Right ventricle myocardium superior (tissue), 1 donor: ENCODE data around the gene CASKIN2. TPM values are rescaled to one million over a fixed set of nuclear protein-coding genes. Genes with fewer than 3 reads are reported as not detected.

ENCODE experiments used
- ATAC-seq: fragments of 200-7000 bp; cut with Tn5 transposase; one replicate; pipeline ENCODE4 v1.9.1; 2020; ENCODE audit warnings: mild to moderate bottlenecking; ENCODE audit not compliant: poor library complexity
- DNase-seq: peaks from one replicate; pipeline ENCODE4 v3.0.0-alpha.2; 2020
- intact Hi-C: fragments of 100-400 bp; cut with DNase I; formaldehyde crosslinking; loops from one replicate; pipeline ENCODE4 v1.11.2; 2022
- total RNA-seq: library from RNA; stranded (reverse); fragmentation: NEBNext Ultra II Directional; extraction: Animal tissue kit (Norgen Biotek cat#: 25700); gene quantifications from one replicate; pipeline ENCODE4 v1.2.1, GENCODE V29; 2021
- donor health status: DM: no; HTN: yes; CAD: no; lungs with severe emphysema.

CASKIN2 gene
- total RNA-seq, 1 donor from 2014 or later = 33.3 TPM

DNA sequence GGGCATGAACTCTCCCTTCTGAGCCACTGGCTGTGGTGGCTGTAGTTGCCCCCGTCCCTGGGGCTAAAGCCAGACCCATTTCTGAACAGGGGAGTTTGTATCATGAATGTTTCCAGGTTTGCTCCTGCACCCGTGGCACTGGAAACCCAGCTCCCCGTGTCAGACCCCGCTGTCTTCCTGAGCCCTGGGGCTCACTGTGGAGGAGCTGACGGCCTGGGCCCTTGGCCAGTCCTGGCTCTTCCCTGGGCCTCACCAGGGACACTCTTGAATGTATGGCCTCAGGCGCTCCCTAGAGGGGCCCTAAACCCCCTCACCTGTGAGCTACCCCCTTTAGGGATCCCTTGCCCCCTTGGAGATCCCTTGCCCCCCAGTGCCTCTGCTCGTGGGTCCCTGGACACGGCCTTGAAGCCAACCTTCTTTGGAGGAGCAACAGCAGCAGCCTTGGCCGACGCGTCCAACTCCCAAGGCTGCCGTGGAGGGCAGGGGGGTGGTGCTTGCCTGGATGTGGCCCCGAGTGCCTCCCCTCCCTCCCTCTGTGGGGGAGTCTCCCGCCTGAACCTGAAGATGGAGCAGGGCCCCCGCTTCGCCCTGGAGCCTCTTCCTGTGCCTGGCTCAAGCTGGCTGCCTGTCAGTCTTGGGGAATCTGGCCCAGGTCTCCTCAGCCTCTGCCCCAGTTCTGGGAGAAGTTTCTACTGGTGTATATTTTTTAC lies 15.9 kb downstream of the CASKIN2 start:
- intact Hi-C loops = no loop called here
- ATAC-seq = no peak
- no peak for DNase-seq

DNA sequence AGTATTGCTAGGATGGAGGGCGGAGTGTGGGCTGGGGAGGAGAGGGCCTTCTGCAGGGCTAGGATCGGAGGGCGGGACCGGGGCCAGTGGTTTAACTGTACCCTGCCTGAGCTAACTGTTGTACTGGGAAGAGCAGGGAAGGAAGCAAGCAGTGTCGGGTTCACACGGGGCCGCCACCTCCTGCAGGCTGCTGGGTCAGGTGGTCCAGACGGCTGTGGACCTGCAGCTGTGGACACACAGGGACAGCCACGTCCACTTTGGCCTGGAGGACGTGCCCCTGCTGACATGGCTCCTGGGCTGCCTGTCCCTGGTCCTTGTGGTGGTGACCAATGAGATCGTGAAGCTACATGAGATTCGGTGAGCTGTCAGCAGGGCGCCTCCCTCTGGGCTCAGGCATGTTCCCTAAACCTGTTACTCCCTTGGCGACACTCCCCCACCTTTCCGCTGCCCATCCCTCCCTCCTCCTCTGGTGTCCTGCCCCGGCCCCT lies 16.6 kb downstream of the CASKIN2 start:
- intact Hi-C loops = no loop called here
- DNase-seq (no peak), ATAC-seq (no peak)

DNA sequence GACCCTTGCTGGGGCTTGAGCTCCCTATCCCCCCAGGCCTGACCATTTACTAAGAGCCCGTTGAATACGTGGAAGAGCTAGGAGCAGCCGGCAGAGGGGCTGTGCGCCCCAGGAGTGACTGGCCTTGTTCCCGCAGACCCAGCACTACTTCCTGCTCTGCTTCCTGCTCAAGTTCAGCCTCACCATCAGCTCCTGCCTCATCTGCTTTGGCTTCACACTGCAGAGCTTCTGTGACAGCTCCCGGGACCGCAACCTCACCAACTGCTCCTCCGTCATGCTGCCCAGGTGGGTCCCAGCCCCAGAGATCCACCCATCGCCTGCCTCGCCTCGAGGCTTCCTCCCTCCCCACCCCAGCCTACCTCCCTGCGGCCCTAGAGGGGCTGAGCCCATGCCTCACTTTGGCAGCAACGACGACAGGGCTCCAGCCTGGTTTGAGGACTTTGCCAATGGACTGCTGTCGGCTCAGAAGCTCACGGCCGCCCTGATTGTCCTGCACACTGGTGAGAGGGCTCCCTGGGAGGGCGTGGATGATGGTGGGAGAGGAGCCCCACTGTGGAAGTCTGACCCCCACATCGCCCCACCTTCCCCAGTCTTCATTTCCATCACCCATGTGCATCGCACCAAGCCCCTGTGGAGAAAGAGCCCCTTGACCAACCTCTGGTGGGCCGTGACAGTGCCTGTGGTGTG lies 17.2 kb downstream of the CASKIN2 start:
- intact Hi-C loops = no loop called here
- ATAC-seq (no peak), DNase-seq (no peak)

DNA sequence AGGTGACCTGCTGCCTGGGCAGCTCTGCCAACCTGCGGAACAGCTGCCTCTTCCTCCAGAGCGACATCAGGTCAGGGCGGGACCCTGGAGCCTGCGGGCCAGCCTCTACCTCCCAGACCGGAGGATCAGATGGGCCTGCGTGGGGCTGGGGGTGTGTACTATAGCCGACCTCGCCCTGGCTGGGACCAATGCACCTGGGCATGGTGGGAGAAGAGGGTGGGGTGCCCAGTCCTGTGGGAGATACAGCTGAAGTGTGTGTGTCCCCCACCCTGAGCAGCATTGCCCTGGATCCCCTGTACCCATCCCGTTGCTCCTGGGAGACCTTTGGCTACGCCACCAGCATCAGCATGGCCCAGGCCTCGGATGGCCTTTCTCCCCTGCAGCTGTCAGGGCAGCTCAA lies 19.3 kb downstream of the CASKIN2 start:
- no peak for ATAC-seq
- intact Hi-C loops = no loop called here
- DNase-seq = no peak

DNA sequence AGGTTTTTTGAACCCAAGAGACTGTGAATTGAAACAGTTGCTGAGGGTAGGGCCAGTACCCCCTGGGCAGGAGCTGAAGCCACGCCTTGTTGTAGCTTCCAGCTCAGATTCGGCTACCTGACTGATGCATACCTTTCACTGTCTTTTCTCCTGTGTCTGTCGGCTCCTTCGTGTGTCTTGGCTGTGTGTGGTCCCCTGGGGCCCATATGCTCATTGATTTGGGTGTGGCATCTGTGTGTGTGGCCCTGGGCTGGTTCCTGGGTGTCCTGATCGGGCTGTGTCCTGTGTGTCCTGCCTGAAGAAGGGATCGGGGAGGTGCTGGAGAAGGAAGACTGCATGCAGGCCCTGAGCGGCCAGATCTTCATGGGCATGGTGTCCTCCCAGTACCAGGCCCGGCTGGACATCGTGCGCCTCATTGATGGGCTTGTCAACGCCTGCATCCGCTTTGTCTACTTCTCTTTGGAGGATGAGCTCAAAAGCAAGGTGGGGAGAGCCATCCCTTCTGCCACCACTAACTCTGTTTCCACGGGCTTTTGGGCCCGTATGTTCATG lies 20.9 kb downstream of the CASKIN2 start:
- intact Hi-C loops = no loop called here
- ATAC-seq (no peak), DNase-seq (no peak)

DNA sequence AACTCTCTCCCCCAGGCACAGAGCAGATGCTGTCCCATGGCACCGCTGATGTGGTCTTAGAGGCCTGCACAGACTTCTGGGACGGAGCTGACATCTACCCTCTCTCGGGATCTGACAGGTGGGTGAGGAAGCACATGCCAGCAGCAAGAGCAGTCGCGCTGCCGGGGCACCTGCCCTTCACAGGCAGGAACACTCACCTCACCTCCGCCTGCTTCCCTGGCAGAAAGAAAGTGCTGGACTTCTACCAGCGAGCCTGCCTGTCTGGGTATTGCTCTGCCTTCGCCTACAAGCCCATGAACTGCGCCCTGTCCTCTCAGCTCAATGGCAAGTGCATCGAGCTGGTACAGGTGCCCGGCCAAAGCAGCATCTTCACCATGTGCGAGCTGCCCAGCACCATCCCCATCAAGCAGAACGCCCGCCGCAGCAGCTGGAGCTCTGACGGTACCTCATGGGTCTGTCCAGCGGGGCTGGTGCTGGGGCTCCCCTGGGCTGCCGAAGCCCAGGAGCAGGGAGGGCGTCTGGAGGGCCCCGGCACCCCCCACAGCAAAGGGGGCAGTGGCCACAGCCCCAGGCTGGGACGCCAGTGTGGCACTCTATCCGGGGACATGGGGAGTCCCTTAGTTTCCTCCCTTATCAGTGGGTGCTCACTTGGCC lies 21.7 kb downstream of the CASKIN2 start:
- no peak for ATAC-seq
- intact Hi-C loops = no loop called here
- DNase-seq = no peak

DNA sequence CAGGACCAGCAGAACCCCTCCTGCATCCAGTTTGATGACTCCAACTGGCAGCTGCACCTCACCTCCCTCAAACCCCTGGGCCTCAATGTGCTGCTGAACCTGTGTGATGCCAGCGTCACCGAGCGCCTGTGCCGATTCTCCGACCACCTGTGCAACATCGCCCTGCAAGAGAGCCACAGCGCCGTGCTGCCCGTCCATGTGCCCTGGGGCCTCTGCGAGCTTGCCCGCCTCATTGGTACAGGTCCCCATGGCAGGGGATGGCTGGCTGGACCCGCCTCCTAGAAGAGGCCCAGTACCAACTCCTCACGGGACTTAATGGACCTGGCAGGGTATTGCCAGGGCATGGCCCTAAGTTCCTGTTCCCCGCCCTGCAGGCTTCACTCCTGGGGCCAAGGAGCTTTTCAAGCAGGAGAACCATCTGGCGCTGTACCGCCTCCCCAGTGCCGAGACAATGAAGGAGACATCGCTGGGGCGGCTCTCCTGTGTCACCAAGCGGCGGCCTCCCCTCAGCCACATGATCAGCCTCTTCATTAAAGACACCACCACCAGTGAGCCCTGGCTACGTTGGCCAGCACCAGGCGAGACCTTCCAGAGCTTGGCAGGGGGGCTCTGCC lies 22.7 kb downstream of the CASKIN2 start:
- intact Hi-C loops = no loop called here
- ATAC-seq (no peak), DNase-seq (no peak)

DNA sequence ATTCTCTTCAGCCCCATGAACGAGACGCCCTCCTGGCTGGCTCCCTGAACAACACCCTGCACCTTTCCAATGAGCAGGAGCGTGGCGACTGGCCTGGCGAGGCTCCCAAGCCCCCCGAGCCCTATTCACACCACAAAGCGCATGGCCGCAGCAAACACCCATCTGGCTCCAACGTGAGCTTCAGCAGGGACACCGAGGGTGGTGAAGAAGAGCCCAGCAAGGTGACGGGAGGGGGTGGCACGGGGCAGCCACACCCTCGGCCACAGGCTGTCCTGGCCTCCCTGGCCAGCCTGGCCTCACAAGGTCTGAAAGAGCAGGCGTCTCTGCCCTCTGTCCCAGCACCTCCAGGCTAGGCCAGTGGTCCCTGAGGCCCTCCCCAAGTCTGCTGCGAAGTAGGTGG lies 23.7 kb downstream of the CASKIN2 start:
- no peak for DNase-seq
- intact Hi-C loops = no loop called here
- ATAC-seq = no peak

DNA sequence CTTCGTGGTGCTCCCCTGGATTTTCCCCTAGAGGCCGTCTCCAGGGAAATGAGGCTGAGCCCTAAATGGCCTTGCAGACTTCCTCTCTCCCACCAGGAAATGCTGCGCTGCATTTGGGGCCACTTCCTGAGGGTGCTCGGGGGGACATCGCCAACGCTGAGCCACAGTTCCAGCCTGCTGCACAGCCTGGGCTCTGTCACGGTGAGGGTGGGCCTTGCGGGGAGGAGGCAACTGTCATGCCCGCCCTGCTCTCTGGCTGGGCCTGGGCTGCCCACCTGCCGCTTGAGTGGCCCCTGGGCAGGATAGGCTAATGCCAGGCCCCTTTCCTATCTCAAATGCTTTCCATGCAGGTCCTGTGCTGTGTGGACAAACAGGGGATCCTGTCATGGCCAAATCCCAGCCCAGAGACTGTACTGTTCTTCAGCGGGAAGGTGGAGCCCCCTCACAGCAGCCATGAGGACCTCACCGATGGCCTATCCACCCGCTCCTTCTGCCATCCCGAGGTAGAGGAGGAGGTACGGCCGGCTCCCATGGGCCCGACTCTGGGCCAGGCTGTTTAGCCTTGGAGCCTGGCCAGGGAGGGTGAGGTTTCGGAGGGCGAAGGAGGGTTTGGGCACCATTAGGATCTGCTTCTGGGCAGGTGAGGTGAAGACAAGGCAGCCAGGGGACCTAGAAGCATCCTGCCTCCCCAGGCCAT lies 24.2 kb downstream of the CASKIN2 start:
- DNase-seq (no peak), ATAC-seq (no peak)
- intact Hi-C loops = no loop called here

DNA sequence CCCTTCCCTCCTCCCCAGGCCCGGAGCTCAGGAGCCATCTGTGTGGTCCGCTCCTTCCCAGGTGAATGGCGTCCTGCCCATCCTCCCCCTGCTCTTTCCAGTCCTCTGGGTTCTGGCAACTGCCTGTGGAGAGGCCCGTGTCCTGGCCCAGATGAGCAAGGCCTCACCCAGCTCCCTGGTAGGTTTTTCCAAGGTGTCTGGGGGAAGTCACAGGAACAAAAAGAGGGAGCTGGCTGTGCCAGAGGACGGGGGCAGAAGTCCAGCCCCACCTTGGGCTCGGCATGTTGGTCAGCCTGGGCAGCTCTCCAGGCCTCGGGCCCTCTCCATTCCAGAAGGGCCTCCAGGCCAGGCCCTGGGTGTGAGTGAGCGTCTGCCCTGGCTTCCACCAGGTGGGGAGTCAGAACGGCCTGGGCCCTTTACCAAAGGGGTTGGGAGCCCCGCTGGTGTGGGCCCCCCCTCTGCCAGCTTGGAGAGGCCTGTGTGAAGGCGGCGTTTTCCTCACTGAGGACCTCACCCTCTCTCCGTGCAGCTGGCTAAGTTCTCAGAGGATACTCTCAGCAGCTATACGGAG lies 25.1 kb downstream of the CASKIN2 start:
- intact Hi-C loops = no loop called here
- ATAC-seq (no peak), DNase-seq (no peak)

DNA sequence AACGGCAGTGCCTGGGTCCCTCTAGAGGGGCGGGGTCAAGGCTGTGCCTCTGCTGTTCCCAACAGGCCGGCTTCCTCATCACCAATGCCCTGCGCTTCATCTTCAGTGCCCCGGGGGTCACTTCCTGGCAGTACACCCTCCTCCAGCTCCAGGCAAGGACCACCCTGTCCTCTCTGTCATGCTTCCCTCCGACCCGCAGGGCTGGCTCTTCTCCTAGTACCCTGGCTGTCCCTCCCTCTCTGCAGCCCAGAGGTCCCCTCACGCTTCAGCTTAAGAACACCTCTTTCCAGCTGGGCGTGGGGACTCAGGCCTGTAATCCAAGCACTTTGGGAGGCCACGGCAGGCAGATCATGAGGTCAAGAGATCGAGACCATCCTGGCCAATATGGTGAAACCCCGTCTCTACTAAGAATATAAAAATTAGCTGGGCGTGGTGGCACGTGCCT lies 25.8 kb downstream of the CASKIN2 start:
- no peak for DNase-seq
- ATAC-seq = no peak
- intact Hi-C loops = no loop called here

DNA sequence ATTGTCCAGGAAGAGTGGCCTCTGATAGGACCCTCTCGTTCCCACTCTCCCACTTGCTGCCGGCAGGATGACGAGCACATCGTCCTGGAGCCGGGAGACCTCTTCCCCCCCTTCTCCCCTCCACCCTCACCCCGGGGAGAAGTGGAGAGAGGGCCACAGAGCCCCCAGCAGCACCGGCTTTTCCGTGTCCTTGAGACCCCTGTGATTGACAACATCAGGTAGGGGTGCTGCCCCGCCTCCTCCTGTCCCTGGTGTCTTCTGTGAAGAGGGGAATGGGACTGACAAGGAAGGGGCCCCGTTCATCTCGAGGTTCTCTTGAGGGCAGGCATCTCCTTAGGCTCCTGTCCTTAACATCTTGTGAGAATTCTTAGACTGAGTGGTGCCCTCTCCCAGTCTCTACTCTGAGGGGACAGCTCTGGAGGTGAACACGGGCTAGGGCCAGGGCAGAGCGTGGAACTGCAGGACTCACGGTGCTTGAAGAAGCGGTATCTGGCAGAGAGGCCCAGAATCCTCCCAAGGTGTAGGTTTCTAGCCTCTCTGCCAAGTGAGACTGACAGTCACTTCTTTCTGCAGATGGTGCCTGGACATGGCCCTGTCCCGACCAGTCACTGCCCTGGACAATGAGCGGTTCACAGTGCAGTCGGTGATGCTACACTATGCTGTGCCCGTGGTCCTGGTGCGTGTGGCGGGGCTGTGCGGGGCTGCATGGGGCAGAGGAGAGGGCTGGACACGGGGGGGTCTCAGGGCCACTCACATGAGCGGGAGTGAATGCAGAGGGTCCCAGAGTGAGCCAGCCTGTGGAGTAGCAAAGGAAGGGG lies 26.4 kb downstream of the CASKIN2 start:
- ATAC-seq (no peak), DNase-seq (no peak)
- intact Hi-C loops = no loop called here

DNA sequence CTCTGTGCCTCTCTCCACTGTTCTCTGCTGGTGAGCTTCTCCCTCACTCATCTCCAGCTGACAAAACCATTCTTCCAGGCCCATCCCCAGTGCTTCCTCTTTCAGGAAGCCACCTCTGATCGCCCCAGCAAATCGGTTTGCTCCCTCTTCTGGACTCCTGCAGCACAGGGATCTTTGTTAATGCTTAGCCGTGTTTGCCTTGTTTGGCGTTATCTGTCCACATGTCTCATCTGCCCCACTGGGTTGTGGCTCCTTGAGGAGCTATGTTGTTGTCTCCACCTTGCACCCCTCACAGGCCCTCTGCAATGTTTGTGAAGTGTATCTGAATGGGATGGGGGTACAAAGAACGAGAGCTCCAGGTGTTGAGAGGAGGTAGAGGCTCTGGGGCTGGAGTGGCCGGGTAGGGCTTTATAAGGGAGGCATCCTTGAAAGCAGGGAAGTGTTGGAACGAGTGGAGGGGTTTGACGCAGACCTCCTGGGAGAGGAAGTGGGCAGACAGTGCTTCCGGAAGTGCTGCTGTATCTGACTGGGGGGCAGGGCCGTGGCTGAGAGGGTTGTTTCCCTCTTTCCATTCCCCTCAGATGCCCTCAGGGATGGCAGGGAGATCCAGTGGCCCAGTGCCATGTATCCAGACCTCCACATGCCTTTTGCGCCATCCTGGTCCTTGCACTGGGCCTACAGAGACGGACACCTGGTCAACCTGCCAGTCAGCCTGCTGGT lies 27.8 kb downstream of the CASKIN2 start:
- DNase-seq (peak; percentile 70), ATAC-seq (peak; percentile 54)
- intact Hi-C loops = no loop called here

DNA sequence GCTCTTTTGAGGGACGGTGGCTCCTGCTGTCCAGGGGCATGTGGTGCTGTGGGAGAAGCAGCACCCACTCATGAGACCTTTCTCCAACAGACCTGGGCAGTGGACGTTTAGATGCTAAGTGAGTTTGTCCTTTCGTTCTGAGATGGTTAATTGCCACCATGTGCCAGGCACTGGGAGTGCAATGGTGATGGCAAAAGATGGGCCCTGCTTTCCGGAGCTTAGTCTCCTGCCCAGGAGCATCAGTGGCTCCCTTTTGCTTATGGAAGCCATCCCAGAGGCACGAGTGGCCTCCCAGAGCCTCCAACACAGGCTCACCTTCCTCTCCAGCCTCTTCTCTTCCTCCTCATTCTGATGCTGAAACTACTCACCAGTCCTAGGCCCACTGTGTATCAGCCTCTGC lies 28.4 kb downstream of the CASKIN2 start:
- no peak for DNase-seq
- no peak for ATAC-seq
- intact Hi-C loops = no loop called here

DNA sequence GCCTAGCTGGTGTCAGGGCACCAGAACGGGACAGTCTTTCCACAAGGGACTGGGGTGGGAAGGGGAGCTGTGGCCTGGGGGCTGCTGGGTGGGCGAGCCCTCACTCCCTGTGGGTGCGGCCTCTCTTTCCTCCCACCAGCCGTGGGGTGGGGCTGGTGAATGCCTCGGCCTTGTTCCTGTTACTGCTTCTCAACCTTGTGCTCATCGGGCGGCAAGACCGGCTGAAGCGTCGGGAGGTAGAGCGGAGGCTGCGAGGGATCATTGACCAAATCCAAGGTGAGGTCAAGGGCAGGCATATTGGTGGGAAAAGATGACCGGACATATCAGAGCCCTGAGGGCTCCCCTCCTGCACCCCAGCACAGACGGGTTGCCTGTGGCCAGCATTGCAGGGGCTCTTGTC lies 29.2 kb downstream of the CASKIN2 start:
- intact Hi-C loops = no loop called here
- no peak for DNase-seq
- no peak for ATAC-seq

DNA sequence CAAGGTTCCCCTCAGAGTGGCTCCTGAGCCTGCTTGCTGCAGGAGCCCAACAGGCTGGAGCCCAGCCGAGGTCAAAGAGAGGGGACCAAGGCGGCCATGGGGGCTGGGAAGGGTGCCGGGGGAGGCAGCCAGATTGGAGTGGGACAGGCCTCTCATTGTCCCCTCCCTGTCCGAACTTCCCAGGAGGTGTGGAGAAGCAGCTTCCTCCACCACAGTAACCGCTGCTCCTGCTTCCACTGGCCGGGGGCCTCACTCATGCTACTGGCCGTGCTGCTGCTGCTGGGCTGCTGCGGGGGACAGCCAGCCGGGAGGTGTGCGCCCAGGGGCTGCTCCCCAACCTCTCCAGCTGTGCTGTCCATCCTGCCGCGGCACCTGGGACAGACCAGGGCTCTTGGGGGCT lies 29.6 kb downstream of the CASKIN2 start:
- no peak for ATAC-seq
- DNase-seq = no peak
- intact Hi-C loops = no loop called here
